Measurements from ENCODE around the gene ADARB2.
"Not testable (repeated sequence)": the region's sequence is repeated elsewhere in the genome, so short reads cannot be mapped to it uniquely, and the experiment has no call there.

ADARB2 gene

DNA sequence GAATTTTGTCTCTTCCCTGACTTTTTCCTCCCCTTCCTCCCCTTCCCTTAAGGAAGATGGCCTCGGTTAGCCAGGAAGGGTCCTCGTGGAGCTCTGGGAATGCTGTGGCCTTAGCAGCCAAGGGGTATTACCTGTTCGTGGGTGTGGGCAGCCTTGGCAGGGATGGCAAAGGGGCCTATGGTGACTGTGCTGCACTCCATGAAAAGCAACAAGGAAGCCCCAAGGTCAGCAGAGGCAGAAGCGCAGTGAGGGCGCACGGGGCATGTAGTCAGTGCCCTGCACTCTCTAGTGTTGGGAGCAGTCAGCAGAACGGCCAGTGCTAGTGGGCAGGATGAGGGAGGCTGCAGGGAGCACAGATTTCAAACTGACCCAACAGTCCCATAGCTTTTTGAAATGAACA is 191.8 kb downstream of the ADARB2 start:
- no peak for DNase-seq (ENCODE audit: low read depth)

DNA sequence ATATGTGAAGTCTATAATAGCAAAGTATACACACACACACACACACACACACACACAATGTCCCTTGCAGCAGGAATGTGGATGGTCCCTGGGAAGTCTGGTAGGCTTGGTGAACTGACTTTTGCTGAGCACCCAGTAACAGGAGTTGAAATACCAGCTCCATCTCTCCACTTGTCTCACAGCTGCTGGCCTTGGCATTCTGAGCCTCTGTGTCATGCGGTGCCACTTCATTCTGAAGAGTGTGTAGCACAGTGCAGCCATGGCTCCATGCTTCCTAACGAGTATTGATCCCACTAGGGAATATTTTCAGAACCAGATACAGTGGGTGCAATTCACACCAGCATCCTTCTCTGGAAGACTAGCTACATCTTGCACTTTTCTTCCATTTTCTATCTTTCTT is 192.4 kb downstream of the ADARB2 start:
- DNase-seq (ENCODE audit: low read depth), result no peak

DNA sequence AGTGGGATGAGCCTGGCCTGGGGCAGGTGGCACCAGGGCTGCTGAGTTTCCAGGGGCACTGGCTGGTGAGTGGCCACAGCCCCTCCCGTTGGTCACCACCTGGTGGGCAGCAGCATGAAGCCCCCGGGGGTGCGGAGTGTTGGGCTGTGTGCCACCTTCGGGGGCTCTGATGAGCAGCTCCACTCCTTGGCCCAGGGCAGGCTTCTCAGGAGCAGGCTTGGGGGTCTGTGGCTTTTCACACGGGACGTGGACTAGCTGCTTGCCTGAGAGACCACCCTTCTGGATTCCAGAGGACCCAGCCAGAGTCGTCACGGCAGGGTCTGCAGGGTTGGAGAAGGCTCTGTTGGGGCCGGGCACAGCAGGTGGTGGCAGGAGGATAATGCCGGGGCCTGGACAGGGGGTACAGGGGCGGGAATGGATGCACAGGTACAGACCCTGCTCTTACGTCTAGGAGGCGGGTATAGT is 193.1 kb downstream of the ADARB2 start:
- no peak for DNase-seq (ENCODE audit: low read depth)

DNA sequence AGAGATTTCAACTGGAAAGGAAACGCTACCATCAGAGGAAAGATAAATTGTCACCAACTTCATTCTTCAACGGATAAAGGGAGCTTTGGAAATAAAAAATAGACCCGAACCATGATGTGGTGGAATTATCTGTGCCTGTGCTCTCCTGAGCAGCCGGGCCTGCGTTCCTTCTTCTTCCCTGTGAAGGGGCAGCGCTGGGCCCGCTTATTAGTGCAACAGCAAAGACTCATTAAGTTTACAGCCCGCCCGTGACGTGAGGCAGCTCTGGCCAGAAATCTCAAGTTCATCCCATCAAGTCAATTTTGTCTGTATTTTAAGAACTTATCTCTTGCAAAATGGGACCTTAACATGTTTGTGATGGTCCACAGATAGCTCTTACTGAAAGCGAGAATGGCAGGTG is 193.7 kb downstream of the ADARB2 start:
- DNase-seq (ENCODE audit: low read depth), result no peak

DNA sequence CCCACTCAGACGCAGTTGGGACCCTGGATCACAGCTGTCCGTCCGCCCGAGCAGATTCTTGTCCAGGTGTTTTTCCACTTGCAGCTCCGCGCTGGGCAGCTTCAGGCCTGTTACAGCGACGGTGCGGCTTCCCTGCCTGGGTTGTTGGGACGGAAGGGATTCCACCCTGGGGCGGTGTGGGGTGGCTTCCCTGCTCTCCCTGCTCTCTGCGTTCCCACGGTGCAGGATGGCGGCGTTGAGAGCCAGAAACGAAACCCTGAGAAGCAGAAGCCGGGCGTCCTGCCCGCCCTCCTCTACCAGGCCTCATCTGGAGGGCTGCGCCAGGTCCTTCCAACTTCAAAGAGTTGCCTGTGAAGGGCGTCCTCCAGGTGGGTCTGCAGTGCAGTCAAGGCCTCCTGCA is 194.4 kb downstream of the ADARB2 start:
- DNase-seq (ENCODE audit: low read depth), result no peak

DNA sequence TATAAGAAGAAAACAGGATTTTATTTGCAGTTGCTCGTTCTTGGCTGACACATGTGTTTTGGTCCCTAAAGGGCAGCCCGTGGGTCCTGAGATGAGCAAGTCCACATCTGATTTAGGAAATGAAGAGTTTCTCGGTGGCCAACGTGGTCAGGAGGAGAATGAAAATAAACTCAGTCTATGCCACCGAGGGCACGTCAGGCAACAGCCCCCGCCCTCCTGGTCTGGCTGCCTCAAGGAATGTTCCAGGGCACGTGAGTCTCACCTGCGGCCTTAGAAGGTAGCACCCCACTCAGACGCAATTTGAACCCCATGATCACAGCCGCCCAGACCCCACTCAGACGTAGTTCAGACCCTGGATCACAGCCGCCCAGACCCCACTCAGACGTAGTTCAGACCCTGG is 197.2 kb downstream of the ADARB2 start:
- DNase-seq (ENCODE audit: low read depth), result no peak

DNA sequence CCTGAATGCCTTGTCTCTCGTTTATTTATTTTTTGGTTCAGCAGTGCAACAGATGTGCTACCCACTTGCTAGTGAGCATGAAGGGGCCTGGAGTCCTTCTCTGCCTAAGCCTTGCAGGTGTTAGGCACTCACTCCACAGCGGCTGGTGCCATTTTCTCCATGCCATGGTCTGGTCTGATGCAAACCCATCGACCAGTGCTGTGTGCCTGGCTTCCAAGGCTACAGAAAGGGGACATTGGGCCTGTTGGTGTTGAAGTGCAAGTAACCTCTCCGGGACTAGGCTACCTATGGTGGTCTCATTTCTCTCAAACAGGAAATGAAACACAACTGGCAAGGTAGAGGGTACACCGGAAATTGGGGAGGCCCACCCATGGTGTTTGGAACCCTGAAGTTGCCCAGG is 198.1 kb downstream of the ADARB2 start:
- no peak for DNase-seq (ENCODE audit: low read depth)

DNA sequence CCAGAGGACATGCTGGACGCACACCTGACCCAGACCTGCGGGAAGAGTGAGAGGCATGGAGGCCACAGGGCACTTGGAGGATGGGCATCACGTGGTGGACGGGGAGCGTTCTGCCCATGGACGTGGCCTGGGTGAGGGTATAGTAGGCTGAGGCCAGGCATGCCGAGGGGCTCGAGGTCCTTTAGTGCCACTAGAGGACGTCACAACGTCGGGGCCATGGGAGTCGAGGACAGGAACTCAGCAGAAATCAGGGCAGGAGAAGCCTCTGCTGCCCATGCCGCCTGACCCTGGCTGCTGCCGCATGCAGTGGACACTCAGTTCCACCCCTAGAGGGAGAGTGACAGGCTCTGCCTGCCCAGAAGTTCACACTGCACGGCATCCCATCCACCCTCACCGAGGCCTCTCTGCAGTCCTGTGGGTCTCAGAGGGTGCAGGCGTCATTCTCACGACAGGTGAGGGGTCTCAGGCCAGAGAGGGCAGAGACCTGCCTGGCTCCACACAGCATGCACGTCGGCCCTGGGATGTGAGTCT is 198.7 kb downstream of the ADARB2 start:
- no peak for DNase-seq (ENCODE audit: low read depth)

DNA sequence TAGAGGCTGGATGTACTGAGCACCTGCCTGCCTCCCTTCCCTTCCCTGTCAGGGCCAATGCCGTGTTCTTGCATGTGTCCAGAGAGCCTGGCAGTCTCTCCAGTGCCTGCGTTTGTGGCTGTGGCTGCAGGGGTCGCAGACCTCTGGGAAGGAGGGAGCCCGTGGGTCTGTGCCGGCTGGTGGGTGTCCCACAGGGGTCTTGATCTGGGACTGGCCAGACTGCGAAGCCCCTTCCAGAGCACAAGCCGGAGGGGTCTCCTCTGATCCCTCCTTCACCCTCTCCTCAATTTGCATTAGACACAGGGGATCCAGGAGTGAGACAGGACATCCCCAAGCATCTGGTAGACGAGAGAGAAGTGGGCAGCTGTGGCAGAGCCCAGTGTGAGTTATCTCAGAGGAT is 199.2 kb downstream of the ADARB2 start:
- no peak for DNase-seq (ENCODE audit: low read depth)

DNA sequence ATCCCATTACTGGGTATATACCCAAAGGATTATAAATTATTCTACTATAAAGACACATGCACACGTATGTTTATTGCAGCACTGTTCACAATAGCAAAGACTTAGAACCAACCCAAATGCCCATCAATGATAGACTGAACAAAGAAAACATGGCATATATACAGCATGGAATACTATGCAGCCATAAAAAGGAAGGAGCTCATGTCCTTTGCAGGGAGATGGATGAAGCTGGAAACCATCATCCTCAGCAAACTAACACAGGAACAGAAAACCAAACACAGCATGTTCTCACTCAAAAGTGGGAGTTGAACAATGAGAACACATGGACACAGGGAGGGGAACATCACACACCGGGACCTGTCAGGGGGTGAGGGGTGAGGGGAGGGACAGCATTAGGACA is 199.9 kb downstream of the ADARB2 start:
- not testable (repeated sequence) for DNase-seq (ENCODE audit: low read depth)

DNA sequence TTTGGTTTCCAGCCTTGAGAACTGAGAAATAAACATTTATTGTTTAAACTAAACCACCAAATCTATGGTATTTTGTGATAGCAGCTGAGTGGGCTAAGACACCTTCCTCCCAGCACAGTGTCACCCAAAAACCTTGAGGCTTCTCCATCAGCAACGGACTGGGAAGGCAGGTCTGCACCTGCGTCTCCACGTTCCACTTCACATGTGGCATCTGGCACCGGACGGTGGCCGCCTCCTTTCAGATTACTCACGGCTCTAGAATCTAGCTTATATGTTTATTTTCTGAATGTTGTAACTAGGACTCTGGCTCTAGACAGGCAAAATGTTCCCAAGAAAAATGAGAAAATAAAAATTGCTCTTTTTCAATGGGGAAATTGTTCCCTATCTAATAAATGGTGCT is 201.0 kb downstream of the ADARB2 start:
- no peak for DNase-seq (ENCODE audit: low read depth)

DNA sequence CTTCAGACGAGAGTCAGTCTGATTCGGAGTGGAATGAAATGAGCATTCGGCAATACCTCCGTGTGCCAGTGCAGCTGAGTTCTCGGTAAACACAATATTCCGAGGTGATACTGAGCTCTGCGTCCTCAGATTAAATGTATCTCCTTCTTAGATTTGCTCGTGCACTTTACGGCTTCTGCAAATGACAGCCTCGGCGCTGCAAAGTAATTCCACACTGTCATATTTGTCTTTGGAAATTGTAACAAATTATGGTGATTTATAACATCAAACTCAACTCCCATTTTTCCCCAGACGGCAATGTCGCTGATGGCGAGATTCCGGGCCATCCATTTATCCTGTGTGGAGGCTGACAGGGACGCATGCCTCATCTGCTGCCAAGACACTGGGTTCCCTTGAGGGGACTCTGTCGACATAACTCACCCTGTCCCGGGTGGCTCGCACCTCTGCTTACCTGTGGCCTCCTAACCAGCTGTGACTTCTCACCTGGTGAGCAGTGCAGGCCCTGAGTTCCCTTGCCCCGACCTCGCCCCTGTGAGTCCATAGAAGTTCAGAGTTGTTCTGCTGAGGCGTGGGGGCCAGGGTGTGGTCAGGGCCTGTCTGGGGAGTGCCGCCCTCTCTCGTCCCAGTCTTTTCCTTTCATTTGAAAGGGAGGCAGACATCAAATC is 201.9 kb downstream of the ADARB2 start:
- DNase-seq (ENCODE audit: low read depth), result no peak

DNA sequence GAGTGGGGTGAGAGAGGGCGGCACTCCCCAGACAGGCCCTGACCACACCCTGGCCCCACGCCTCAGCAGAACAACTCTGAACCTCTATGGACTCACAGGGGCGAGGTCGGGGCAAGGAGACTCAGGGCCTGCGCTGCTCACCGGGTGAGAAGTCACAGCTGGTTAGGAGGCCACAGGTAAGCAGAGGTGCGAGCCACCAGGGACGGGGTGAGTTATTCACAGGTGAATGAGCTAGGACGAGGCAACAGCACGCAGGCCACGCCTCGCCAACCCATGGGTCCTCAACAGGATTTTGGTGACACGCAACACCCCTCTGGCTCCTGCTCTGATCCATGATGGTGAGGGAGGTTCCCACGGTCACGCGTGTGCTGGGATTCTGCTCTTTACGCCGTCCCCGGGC is 202.5 kb downstream of the ADARB2 start:
- DNase-seq (ENCODE audit: low read depth), result no peak

DNA sequence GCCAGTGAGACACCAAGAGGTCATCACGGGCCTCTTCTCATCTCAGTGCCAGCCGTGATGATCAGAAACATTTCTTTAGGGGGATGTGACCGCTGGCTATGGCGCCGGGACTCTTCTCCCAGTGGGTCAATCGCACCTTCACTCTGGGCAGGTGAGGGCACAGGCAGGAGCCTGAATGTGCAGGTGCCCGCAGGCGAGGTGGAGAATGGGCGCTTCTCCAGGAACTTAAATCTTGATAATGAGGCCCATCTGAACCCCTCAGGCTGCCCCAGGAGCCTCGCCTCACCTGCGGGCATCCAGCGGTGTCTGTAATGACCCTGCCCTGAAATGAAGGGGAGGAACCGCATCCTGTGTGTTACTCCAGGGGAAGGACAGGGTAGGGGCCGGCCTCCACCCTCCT is 204.7 kb downstream of the ADARB2 start:
- DNase-seq (ENCODE audit: low read depth), result no peak

DNA sequence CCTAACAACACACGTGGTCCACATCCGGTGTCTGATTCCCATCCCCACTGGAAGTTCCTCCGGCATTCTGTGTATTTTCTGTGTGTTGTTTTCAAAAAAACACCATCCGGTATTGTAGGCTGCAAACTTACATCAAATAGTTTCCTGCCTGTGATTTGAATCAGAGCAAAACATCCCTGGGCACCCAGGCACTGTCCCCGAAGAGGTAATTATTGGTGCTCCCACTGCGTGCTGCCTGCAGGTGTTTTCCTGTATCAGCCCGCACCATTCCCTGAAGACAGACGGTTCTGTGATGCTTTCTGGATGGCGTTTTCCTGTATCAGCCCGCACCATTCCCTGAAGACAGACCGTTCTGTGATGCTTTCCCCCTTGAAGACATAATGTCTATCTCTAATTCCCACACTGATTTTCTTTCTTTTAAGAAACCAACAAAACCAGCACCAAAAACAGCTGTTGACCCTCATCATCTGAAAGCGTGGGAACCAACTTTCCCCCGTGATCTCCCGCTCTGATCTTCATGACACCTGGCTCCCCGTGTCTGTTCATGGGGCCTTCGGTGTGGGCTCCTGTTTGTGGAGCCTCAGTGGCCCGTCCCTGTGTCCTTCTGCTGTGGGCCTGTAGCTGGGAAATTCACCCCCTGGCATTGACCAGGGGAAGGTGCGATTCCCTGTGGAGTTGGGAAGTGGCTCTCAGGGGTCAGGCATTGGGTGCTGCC is 205.3 kb downstream of the ADARB2 start:
- DNase-seq (ENCODE audit: low read depth), result no peak

DNA sequence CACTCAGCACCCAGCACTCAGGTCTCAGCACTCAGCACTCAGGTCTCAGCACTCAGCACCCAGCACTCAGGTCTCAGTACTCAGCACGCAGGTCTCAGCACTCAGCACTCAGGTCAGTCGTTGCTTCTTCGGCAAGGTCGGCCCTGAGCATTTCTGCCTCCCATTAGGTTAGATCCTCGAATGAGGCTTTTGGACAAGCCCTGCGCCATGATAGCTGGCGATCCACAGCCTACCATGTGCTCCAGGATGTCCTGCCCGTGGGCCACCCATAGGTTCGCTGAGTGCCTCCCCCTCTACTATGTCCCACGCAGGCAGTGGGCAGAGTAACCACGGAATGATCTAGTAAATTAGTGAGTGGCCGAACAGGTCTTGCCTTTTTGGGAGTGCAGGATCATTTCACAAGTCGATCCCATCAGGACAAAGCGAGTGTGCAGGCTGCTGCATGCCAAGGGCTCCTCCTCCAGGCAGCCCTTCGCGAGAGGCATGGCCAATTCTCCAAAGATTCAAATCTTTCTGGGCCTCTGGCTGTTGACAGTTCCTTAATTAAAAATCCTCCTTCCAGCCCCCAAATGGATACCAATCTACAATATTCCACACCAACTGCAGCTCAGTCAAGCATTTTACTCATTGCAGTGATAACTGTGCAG is 206.3 kb downstream of the ADARB2 start:
- DNase-seq (ENCODE audit: low read depth), result no peak

DNA sequence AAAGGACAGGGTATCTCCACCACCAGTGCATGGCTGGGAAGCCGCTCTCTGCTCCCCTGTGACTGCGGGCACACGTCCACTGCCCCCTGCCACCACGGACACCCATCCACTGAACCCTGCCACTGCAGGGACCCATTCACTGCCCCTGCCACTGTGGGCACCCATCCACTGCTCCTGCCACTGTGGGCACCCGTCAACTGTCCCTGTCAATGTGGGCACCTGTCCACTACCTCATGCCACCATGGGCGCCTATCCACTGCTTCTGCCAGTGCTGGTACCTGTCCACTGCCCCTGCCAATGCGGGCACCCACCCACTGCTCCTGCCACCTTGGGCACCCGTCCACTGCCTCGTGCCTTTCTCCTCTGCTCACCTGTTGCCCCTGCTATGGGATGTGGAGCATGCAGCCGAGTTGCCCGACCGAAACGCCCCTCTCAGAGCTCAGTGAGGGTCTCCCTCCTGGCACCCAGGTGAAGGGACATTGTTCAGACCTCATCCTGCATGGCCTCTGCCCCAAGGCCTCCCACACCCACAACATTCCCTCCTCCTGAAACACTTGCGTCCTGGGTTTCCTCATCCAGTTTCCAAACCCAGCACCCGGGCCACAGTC is 207.4 kb downstream of the ADARB2 start:
- no peak for DNase-seq (ENCODE audit: low read depth)

DNA sequence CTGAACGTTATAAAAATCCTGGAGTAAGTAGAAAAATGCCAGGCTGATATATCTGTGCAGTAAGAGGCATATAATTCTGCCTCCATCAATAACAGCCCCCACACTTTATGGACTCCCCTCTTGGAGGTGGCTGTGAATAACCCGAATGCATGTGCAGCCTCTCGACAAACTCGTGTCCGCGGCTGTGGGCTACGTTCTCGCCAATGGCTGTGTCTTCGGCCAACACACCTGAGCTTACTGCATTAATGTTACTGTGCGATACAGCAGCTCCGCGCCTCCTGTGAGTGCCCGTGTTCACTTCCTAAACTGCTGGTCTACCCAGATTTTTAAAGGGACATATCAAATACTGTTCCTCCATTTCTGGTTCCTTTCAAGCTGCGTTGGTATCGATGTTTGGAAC is 209.4 kb downstream of the ADARB2 start:
- DNase-seq (ENCODE audit: low read depth), result no peak

DNA sequence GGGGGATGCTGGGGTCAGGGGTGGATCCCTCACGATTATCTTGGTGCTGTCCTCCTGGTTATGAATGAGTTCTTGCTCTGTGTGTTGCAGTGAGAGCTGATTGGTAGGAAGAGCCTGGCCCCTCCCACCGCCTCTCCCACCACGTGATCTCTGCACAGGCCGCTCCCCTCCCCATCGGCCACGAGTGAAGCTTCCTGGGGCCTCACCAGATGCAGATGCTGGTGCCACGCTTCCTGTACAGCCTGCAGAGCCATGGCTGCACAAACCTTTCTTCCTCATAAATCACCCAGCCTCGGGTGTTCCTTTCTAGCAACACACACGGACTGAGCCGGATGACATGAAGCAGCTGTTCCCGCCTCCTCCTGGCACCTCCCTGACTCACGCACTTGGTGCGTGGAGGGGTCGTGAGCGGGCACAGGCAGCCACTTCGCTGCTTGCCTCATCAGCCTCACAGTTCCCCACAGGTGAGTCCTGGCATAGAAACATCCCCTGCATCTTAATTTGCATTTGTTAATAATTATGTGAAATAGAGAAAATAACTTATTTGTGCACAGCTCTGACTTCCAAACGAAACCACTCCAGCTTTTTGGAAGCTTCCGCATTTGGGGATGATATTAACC is 210.8 kb downstream of the ADARB2 start:
- DNase-seq (ENCODE audit: low read depth), result no peak

DNA sequence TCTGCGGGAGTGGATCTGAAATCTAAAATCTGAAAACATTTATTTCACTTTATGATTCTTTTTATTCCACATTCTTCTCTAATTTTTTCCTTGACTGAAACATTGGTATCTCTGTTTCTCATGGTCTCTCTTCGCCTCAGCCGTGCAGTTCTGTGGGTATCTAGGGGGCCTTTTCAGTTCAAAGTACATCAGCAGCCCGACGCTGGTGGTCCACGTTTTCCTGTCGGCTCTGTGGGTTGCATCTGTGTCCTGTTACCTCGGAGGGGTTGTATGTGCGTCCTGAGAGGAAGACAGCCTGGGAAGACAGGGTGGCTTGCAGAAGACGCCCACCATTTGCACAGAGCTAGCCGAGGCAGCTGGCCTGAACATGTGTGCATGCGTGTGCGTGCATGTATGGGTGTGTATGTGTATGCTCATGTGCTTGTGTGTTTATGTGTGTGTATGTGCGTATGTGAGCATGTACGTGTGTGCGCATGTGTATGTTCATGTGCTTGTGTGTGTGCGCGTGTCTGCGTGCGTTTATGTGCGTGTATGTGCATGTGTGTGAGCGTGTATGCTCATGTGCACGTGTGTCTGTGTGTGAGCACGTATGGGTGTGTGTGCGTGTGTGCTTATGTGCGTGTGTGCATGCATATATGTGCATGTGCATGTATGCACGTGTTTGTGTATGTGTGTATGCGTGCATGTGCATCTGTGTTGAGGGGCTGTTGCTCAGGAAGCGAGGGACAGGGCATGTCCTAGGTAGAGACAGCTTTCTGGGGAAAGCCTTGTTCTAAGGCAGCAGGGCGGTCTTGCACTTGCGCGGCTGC is 211.8 kb downstream of the ADARB2 start:
- DNase-seq (ENCODE audit: low read depth), result no peak

DNA sequence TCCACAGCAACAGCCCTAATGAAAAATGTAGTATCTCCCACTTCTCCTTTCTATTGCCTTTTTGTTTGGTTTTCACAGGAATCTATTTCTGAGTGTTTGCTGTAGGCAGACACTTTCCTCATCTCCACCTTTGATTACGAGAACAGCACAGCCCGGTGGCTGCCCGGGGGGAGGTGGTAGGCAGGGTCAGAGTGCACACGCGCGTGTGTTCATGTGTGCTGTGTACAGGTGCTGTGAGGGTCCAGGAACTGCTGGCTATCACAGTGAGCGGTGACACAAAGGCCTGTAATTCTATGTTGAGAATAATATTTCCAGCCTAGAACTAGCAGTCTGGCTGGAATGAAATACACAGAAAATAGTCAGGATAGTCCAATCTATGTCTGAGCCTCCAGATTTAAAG is 212.8 kb downstream of the ADARB2 start:
- DNase-seq (ENCODE audit: low read depth), result no peak

Data from fibroblast of gingiva (primary cell).